Dermis blood vessel endothelial cell (primary cell): ENCODE results near the gene CNPY2. TPM values are rescaled to one million over a fixed set of nuclear protein-coding genes. Genes with fewer than 3 reads are reported as not detected.
"Not testable (repeated sequence)": the region's sequence is repeated elsewhere in the genome, so short reads cannot be mapped to it uniquely, and the experiment has no call there.

Experiments used
- DNase-seq: peaks from one replicate; pipeline ENCODE4 v3.0.0; 2010
- total RNA-seq: library from RNA; depleted of rRNA; stranded (reverse); fragments of >200 nt; gene quantifications from 2 replicates; pipeline ENCODE4 v1.2.3, GENCODE V29; 2014

The CNPY2 gene
- total RNA-seq, 1 donor from 2014 or later: 94.8 TPM

DNA sequence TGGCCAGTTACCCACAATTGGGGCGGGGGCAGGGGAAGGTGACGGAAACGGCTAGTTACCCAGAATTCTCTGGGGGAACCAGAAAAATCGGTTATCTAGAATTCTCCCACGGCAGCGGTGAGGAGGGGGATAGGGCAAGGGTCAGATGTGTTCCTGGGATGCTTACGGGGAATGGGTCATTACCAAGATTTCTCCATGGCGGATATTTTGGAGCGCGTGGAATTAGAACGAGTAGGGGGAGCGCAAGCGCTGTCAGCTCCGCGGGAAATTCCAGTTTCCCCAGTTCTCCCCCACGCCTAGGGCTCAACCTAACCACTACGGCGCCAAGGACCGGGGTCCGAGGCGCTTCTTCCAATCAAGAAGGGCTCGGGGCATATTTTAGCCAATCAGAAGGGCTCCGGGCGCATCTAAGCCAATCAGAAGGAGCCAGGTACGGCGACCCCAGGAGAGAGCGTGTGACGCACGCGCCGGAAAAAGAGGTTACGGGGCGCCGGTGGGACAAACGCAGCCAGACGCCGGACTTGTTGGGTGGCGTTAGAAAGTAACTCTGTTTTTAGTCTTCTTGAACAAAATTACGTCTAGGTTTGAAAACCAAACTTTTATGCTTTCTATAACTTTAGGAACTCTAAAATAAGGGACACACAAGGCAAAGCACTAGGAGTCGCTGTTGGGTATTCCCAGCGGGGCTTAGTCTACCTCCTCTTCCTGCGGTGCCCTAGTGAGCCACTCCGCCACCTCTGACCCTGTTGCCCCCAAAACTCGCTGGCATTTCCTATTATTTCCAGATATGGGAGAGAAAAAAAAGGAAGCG lies 18.1 kb upstream of the CNPY2 start, which contains the start of gene PAN2:
TSS of gene PAN2 (minus strand) at position 322 of the 811 bp plus-strand sequence. CDS start 906 bp downstream, outside the sequence.
- peak; percentile 99 for DNase-seq

DNA sequence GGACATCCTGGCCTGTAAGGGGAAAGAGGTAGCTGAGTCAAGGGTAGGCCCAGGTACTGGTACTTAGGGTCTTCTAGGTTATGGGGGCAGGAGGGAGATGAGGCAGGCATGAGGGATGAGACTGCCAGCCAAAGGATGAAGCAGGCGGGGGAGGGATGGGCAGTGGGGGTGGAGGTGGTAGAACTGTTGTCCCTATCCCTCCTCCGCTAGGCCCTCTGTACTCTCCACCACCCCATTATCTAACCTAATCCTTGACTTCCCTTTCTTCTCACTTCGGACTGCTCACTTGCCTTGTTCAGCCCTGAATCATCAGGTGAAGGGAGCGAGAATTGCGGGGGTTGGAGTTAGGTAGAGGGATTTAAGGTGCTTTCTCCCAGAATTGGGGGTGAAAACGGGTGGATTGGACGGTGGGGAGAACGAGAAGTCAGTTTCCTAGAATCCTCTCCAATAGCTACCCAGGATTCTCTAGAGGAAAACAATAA lies 17.4 kb upstream of the CNPY2 start:
- no peak for DNase-seq

DNA sequence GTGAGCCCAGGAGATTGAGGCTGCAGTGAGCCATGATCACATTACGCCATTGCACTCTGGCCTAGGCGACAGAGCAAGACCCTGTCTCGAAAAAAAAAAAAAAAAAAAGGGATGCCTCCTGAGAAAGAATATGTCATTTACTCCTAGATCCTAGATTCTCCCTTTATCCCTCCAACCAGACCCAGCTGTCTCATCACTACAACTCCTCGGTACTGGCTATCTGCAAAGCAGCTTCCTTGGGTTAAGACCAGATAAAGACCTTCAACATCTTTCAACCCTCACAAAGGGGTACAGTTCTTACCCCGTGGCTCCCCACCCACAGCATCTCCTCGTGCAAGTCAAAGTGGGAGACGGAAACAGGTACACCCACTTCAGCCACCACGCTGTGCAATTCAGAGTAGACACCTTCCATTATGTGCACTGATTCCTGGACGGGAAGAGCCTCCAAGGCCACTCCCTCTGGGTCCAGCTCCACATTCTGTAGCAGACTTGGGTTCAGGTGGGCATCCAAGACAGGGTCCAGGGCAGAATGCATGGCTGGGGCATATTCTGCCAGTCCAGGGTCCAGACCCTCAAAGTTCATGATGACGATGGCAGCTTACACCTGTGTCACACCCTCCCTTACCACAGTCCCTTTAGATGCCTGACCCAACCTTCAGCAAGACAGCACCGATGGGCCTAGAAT lies 16.9 kb upstream of the CNPY2 start:
- DNase-seq: no peak

DNA sequence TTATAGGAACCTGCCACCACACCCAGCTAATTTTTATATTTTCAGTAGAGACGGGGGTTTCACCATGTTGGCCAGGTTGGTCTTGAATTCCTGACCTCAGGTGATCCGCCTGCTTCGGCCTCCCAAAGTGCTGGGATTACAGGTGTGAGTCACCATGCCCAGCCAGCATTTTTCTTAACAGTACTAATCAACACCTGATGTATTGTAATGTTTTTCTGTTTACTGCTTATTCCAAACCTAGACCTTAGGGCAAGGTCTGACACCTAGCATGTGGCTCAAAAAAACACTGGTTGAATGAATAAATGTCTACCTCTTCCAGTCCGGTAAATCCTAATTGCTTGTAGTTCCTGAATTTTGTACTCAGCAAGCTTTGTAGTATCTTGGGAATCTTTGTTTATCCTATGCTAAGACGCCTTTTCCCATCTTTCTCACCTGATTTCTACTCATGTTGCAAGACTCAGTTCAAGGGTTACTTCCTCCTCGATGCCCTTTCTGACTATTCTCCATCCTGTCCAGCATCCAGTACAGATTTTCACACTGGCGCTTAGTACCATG lies 15.2 kb upstream of the CNPY2 start:
- no peak for DNase-seq

DNA sequence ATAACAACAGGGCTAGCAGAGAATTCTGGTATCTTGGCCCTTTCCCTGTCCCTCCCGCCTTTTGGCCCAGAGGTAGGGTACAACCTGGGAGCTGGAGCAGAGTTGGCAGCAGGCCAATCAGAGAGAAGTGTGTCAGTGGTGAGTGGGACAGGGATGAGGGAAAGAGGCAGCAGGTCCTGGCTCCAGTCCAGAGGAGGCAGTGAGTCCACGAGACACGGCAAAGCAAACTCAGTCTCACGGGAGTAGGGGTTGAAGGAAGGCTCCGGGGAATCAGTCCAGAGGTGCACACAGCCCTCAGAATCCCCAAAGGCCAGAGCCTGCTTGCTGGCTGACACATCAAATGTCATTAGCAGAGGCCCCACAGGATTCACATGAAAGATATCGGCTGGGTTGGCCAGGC lies 10.7 kb upstream of the CNPY2 start:
- DNase-seq: no peak

DNA sequence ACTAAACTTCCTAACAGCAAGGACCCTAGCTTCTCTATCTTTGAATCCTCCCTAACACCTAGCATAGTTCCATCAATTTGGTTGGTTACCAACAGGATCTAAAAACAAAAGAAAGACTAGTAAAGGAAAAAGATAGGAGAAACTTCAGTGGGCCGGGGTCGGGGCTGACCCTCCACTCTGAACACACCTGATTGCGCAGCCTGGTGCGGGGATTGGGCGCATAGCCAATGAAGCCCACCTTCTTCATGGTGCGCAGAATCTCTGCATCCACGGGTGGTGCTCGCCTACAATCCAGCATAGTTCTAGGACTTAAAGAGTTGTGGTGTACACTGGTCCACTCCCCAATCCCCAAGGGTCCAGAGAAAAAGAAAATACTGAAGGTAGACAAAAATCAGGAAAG lies 10.3 kb upstream of the CNPY2 start:
- no peak for DNase-seq

DNA sequence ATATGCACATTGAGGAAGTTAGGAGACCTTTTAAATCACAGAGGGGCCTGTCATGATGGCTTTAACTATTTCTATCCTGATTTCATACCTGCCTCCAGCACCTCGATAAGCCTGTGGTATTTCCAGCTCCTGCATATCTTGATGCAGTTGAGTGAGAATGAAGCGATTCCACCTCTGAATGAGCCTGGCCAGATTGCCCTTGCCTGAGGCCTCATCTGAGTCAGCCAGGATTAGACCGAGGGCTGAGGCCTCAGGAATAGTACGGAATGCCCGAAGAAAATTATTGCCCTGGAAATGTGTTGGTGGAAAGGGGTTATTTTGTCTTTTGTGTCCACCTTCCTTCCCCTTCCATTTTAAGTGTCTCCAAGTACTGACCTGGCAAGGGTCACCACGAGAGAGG lies 8.4 kb upstream of the CNPY2 start:
- DNase-seq: no peak

DNA sequence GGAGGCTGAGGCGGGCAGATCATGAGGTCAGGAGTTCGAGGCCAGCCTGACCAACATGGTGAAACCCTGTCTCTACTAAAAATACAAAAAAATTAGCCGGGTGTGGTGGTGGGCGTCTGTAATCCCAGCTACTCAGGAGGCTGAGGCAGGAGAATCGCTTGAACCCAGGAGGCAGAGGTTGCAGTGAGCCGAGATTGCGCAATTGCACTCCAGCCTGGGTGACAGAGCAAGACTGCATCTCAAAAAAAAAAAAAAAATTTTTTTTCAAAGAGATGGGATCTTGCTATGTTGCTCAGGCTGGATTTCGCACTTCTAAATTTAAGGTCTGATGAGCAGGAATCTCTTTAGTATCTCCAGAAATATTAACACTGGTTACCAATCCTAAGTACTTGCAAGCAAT lies 5.8 kb upstream of the CNPY2 start:
- DNase-seq: not testable (repeated sequence)

DNA sequence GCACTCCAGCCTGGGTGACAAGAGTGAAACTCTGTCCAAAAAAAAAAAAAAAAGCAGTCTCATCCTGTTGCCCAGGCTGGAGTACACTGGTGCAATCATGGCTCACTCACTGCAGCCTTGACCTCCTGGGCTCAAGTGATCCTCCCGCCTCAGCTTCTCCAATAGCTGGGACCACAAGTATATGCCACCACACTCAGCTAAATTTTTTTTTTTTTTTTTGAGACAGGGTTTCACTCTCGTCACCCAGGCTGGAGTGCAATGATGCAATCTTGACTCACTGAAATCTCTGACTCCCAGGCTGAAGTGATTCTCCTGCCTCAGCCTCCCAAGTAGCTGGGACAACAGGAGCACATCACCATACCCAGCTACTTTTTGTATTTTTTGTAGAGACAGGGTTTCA lies 5.2 kb upstream of the CNPY2 start:
- DNase-seq: no peak

DNA sequence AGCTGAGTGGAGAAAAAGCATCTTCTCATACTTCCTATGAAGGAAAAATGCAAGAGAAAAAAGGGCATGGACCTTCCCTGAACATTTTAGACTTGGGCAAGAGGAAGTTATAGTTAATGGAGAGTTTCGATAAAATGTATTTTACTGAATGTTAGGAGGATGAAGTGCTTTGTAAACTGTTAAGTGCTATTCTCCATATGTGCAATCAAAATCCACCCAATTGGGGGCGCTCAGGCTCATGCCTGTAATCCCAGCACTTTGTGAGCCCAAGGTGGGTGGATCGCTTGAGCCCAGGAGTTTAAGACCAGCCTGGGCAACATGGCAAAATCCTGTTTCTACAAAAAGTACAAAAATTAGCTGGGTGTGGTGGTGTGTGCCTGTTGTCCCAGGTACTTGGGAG lies 1.9 kb upstream of the CNPY2 start:
- DNase-seq: no peak

DNA sequence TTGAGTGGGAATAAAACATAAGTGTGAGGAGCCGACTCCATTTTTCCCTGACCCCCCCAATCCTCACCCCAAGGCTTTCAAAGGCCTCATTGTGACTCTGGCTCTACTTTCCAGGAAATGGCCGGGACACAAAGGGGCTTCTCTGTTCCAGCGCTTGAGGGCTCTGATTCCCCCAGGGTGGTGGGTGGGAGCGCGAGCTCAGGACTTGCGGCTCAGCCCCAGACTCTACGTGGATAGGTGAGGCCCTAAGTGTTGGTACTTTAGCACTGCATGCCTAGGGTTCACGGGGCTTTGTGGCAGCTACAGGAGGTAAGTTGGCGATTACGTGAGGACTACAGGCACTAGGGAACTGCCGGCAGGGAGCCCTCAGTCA lies 553 bp downstream of the CNPY2 start:
- DNase-seq: peak; percentile 44

DNA sequence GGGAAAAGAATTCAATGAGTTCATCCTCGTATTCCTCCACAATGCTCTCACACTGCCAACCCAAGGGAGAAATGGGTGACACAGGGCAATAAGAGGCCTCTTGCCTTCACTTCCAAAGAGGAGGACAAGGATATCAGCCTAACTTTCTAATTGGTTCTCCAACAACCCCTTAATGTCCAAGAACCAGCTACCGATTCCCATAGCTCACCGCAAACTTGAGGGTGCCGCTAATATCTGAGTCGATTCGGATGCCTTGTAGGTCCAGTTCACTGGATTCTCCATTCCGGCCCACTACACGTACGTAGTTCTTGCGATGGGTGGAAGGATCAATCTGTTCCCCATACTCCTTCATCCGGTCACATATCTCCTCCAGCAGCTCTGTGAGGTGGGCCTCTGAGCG lies 4.8 kb downstream of the CNPY2 start:
- no peak for DNase-seq

DNA sequence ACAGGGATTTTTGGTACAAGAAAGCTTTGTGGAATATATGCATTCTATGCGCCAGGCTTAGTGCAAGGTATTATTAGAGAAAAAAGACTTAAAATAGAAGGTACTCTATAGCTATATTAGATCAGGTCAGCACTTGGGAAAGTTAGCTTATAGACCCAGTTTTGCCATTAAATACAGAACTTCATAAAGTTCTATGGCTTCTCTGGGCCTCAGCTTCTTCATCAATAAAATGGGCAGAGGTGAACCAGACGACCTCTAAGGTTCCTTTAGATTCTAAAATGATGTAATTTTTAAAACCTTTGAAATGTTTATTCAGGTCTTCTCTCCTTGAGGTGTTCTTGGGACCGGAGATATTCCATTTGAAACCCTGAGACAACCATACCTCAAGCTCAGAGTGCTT lies 7.1 kb downstream of the CNPY2 start:
- DNase-seq: no peak

DNA sequence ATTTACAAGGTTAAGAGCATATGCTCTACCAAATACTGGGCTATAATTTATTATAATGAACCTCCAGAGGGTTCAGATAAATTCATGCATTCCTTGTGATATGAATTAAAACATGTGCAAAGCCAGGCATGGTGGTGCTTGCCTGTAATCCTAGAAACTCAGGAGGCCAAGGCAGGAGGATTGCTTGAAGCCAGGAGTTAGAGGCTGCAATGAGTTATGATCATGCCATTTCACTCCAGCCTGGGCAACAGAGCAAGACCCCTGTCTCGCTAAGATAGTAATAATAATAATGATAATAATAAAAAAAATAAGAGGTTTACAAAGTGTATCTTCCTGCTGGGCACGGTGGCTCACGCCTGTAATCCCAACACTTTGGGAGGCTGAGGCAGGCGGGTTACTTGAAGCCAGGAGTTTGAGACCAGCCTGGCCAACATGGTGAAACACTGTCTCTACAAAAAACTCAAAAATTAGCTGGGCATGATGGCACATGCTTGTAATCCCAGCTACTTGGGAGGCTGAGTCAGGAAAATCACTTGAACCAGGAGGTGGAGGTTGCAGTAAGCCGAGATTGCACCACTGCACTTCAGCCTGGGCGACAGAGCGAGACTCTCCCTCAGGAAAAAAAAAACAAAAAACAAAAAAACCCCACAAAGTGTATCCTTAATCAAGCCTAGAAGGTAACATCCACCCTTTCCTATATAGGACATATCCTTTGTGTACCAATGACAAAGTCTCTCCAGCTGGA lies 8.4 kb downstream of the CNPY2 start:
- no peak for DNase-seq

DNA sequence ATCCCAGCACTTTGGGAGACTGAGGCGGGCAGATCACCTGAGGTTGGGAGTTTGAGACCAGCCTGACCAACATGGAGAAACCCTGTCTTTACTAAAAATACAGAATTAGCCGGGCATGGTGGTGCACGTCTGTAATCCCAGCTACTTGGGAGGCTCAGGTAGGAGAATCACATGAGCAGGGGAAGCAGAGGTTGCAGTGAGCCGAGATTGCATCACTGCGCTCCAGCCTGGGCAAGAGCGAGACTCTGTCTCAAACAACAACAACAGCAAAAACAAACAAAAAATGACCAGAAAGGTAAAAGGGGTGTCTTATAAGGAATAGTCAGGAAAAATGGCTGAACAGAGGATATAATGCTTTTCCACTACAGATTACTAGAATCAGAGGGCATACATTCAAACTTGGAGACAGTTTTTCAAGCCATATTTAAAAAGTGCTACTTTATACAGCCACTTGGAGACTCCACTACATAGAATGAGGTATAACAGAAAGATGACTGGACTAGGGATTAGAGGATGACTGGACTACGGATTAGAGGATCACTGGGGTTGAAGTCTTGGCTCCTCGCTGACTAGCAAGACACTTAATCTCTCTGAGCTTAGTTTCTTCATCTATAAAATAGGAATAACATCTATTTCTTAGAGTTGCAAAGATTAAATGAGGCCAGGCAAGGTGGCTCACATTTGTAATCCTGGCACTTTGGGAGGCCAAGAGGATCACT lies 10.8 kb downstream of the CNPY2 start:
- no peak for DNase-seq

DNA sequence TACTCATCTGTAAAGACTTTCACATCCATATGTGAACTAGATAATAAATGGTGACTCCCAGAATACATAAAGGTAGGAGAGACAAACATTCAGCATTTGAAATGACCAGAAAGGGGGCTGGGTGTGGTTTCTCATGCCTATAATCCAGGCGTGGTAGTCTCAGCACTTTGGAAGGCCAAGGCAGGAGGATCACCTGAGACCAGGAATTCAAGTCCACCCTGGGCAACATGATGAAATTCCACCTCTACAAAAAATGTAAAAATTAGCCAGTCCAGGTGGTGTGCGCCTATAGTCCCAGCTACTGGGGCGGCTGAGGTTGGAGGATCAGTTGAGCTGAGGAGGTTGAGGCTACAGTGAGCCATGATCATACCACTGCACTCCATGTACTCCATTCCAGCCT lies 11.5 kb downstream of the CNPY2 start:
- DNase-seq: no peak

DNA sequence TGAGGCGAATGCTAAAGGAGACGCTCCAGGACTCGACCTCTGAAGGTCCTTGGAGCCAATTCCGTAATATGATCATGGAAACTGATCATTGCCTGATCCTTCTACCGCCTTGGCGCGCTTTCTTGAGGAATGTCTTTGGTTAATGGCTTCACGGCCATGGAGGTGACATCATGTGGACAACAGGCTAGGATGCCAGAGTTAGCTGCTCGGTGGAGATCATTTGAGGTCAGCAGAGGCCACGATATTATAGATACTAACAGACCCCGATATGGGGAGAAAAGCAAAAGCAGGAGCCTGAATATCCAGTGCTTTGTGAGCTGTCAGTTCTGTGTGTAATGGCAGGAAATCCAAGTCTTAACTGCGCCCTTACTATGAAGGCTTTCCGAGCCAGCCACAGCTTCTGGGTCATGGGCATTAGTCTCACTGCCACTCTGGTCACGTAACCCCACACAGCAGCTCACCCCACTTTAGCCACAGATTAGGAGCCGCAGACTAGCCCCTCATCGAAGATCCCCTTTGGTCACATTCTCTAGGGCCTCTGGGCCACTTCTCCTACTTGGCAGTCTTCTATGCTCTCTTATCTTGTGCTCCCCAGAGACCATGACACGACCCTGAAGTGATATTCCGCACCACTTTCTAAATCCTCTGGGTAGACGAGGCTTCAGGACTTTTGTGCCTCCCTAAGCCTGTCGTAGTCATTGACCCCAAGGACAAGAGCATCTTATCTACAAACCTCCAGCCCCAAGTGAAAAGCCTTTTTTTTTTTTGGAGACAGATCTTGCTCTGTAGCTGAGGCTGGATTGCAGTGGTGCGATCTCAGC lies 14.9 kb downstream of the CNPY2 start:
- no peak for DNase-seq

DNA sequence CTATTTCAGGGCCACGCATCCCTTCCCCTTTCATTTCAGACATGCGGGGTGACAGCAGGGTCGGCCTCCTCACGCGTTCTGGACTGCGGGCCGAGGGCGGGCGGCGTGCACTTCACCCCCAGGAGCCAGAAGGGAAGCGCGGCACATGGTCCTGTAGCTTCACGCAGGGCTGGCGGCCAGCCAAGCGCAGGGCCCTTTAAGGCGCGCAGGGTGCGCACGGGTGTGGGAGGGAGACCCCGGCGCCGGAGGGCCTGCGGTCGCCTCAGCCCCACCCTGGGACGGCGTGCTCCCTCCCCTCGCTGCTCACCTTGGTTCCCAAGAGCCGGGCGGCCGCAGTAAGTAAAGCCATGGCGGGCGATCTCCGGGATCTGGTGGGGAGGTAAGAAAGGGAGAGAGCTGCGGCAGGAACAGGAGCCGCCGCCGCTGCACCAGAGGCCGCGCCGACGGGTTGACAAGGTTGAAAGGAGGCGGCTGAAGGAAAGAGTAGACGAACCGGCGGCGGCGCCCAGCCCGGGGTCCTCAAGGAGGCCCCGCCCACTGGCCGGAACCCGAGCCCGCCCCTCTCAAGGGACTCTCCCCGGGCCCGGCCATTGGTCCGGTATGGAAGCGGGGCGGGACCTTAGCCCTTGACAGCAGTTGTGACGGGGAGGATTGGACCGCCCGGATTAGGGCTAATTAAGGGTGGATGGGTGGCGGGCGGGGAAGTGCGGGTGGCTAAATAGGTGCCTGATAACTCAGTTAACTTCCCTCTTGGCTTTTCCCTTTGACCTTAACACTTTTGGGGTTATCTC lies 15.7 kb downstream of the CNPY2 start, which contains the start of gene CS:
TSS of gene CS (minus strand) at position 478 of the 791 bp plus-strand sequence. CDS start at position 349, 129 bp downstream.
- peak; percentile 98 for DNase-seq

DNA sequence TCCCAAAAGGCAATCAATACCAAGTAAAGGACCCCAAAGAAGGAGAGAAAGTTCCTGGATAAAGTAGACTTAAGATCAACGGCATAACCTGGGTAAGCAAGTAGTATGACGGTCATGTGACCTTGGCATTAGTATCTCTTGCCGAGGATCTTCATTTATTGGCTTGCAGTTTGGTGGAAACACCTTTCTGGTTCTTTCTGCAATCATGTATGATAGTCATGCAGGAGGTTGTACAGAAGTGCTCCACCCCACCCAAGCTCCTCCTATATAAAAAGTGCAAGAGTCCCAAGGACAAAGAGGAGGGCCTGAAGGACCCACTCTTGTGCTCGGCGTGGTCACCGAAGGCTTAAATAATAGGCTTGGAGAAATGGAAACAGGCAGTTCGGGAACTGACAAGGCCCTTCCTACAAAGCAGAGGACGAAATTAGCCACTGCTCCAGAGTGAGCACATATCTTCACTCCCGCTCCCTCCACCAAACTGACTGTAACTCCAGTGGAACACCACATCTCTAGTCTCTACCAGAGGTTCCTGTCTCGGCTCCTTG lies 16.4 kb downstream of the CNPY2 start:
- DNase-seq: no peak

DNA sequence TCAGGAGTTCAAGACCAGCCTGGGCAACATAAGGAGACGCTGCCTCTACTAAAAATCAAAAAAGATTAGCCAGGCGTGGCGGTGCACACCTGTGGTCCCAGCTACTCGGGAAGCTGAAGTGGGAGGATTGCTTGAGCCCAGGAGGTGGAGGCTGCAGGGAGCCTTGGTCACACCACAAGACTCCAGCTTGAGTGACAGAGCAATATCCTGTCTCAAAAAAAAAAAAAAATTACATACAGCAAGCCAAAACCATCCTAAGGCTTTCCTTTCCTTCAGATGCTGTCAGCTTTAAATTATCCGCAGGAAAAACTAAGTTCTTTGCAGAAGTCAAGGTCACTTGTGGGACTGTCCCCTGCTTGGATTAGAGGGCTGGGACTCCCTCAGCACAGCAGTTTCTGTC lies 17.0 kb downstream of the CNPY2 start:
- DNase-seq: no peak
